Cerebellar nuclear complex (tissue), 1 donor: ENCODE data around the gene PRR5.

Source experiments
- DNase-seq, 2 experiments: peaks; one replicate each; lab custom pipeline; 2025; lab: John Stamatoyannopoulos, UW

The PRR5 gene

DNA sequence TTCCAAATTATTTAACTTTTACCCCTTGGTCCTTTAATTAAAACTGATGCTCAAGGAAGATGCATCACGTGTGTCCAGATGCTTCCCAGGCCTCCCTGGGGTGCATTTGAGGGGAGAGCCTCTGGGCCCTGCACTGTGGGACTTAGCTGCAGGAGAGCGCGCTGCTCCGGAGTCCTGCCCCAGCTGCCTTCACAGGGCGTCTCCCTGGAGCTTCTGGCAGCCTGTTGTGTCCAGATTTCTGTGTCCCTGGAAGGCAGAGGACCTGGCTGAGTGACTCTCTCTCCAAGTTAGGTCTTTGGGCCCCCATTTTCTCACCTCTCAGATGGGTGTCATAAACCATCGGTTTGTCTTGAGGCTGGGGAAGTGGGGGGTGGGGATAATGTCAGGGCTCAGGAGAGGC lies 53.4 kb downstream of the PRR5 start:
- DNase-seq, result no peak

DNA sequence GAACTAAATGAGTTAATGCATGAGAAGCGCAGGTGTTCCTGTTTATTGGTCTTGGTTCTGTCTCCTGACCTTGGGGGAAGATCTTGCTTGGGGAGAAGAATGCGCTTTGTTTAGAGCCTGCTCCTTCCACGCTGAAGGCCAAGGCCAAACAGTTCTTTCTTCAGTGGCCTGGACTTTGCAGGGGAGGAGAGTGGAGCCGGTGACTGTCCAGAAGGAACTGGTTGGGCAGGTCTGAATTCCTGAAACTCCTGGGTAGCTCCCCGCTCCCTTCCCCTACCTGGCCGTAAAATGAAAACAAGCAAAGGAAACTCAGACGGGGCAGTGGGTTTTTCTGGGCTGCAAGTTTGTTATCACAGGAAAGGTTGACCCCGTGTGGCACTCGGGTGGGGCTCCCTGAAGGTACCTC lies 54.0 kb downstream of the PRR5 start:
- DNase-seq, result no peak

GRCh38 chr22:44758344-44758973 lies 56.5 kb downstream of the PRR5 start:
- DNase-seq, result no peak

DNA sequence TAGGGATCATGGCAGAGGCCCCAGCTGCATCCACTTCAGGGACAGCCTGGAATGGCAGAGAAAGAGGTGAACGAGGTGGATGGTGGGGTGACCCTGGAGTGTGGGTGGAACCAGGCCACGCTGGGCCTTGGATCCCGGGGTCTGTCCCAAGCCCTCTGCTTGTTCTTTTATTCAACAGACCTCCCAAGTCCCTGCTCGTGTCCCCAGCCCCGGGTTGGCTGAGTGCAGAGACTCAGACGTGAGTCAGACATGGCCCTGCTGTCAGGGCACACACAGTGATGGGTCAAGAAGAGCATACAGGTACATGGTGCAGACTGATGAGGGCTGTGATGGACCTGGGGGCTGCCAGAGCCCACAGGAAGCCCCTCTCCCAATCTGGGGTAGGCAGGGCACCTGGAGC lies 57.0 kb downstream of the PRR5 start:
- no peak for DNase-seq

- DNase-seq, result no peak
Observed at GRCh38 chr22:44759430-44760310, 57.7 kb downstream of the PRR5 start.

GRCh38 chr22:44760476-44760875 lies 58.5 kb downstream of the PRR5 start:
- DNase-seq, result no peak

GRCh38 chr22:44761025-44761424 lies 59.0 kb downstream of the PRR5 start:
- no peak for DNase-seq

DNA sequence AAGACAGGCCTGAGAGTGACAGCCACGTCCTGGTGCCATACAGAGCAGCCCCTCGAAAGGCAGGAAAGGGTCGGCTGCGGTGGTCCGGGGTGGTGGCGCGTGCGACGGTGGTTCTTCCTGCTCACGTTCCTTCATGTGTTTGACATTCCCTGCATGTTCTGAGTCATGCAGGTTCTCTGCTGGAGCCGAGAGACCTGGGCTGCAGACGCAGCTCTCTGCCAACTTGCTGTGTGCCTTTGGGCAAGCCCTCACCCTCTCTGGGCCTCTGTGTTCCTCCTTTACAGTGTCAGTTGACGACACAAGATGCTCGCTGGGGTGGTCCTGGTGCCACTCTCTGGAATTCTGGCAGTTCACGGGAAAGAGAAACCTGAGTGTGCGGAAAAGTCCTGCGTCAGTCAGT lies 62.4 kb downstream of the PRR5 start:
- DNase-seq, result no peak

DNA sequence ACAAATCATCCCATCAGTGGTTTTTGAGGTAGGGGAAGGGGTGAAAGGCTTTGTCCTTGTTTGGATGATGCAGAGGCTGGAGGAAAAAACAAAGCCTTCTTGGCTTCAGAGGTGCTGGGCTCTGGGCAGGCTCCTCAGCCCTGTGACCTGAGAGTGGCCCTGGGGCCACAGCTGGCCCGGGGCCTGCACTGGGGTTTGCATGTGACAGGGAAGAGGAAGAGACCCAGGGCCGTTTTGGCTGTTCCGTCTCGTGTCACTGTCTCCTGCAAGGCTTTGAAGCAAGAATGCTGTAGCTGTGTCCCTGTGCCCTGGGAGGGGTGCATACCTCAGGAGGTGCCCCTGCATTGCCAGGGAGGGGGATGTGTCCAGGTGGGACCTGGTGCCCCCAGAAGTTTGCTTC lies 63.0 kb downstream of the PRR5 start:
- no peak for DNase-seq

- DNase-seq, result no peak
Observed at GRCh38 chr22:44765571-44766285, 63.7 kb downstream of the PRR5 start.

DNA sequence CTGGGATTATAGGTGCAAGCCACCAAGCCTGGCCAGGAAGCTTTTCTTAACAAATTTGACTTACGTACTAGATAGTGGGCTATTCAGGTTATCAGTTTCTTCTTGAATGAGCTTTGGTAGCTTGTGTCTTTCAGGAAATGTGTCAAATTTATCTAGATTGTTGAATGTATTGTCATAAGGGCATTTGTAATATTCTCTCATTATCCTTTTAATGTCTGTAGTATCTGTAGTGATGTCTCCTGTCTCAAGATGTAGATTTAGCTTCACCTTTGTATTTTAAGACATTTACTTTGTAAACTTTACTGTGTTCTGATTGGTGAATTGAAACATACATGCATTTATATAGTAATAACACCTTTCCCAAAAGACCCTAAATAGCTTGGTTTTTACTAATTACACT lies 71.1 kb downstream of the PRR5 start:
- DNase-seq, result no peak

DNA sequence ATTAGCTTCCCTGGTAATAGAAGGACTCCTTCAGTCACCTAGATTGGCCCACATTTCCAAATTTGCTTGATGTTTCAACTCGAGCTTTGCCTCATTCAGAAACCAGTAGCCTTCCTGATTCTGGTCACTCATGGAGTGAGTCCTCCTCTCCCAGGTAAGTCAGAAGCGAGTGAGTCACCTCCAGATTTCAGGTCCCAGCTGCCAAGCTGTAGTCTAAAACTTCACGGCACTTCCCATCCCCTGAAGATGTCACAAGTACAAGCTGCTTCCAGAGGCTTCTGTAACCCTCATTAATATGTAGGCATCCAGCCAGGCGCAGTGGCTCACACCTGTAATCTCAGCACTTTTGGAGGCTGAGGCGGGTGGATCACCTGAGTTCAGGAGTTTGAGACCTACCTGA lies 73.9 kb downstream of the PRR5 start:
- DNase-seq, result no peak

GRCh38 chr22:44776605-44777363 lies 74.8 kb downstream of the PRR5 start:
- no peak for DNase-seq

DNA sequence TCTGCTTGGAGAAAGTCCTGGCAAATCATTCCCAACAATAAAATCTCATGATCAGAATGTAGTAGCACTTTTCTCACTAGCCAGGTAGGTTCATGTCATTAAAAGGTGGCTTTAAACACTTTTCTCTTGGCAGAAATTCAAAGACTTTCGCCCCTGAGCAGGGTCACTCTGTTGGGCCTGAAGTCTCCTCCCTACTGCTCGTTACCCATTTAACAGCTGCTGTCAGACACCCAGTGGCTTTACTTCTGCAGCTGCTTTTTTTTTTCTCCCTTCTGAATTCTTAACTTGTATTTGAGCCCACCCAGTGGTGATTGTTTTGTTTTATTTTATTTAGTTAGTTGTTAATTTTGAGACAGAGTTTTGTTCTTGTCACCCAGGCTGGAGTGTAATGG lies 75.4 kb downstream of the PRR5 start:
- no peak for DNase-seq

GRCh38 chr22:44780876-44781449 lies 79.0 kb downstream of the PRR5 start:
- no peak for DNase-seq

DNA sequence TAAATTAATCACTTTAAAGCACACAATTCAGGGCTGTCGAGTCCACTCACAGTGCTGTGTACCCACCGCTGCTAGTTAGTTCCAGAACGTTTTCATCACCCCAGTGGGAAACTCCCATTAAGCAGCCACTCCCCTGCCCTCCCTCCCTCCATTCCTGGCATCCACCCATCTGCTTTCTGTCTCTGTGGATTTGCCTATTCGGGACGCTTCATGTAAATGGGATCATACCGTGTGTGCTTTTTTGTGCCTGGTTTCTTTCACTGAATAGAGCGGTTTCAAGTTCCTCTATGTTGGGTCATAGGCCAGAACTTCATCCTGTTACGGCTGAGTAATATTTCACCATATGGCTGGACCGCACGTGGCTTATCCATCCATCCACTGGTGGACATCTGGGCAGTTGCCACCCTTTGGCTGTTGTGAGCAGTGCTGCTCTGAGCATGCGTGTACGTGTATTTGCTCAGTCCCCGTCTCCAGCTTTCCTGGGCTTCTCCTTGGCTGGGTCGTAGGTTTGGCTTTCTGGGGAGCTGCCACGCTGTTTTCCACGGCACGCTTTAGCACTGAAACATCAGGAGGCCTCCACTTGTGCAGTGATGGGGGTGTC lies 80.5 kb downstream of the PRR5 start:
- DNase-seq, result no peak

DNA sequence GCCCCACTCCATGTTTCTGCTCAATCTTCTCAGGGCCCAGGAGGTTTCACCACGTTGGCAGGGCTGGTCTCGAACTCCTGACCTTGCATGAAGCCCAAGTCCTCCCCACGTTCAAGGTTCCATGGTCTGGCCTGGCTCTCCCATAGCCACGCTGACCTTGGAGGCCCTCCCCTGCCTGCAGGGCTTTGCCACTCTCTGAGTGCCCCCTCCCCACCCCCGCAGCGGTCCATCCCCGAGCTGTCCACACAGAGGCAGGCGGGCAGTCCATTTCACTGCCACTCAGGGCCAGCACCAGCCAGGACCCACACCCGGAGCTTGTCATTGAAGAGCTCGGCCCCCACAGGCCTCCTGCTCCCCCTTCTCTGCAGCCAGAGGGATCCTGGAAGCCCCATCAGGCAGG lies 81.1 kb downstream of the PRR5 start:
- DNase-seq, result no peak

DNA sequence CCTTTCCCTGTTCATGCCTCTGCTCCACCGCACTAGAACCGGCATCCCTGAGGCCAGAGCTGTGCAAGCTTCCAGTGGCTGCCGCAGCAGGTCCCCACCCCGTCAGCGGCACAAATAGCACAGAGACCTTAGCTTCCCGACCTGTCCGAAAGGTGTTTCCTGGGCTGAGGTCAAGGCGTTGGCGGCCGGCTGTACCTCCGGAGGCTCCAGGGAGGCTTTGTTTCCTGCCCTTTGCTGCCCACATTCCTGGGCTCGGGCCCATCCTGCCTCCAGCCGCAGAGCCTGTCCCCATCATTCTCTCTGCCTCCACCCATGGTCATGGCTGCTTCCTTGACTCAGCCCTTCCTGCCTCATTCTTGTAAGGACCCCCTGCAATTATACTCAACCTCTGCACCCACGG lies 81.6 kb downstream of the PRR5 start:
- DNase-seq, result no peak

- no peak for DNase-seq
Observed at GRCh38 chr22:44786136-44786535, 84.1 kb downstream of the PRR5 start.

DNA sequence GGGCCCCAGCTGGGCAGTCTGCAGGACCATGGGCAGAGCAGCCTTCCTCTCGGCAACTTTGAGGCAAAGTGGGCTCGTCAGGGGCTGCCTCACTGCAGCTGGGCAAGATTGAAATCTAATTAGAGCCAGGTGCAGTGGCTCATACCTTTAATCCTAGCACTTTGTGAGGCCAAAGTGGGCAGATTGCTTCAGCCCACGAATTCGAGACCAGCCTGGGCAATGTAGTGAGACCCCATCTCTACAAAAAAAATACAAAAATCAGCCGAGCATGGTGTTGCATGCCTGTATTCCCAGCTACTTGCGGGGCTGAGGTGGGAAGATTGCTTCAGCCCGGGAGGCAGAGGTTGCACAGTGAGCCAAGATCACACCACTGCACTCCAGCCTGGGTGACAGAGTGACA lies 84.6 kb downstream of the PRR5 start:
- no peak for DNase-seq
